ENCODE measurements around the gene PHF10.

DNA sequence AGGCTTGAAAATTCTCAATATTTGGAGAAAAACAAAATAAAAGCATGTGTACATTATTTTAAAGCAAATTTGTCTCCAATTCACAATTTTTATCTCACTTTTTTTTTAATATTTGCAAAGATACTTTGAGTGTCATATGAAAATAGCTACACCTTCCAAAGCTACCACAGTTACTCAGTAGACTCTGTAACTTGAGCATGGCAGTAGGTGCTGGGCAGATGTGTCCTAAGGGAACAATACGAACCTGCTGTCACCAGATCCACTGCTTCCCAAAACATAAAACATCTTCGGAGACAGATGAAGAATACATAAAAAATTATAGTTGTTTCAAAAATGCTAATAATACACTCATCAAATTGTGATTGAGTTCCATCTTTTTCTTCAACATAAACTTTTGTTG is 33.0 kb downstream of the PHF10 start:
- TF ChIP-seq, protein P1, sequence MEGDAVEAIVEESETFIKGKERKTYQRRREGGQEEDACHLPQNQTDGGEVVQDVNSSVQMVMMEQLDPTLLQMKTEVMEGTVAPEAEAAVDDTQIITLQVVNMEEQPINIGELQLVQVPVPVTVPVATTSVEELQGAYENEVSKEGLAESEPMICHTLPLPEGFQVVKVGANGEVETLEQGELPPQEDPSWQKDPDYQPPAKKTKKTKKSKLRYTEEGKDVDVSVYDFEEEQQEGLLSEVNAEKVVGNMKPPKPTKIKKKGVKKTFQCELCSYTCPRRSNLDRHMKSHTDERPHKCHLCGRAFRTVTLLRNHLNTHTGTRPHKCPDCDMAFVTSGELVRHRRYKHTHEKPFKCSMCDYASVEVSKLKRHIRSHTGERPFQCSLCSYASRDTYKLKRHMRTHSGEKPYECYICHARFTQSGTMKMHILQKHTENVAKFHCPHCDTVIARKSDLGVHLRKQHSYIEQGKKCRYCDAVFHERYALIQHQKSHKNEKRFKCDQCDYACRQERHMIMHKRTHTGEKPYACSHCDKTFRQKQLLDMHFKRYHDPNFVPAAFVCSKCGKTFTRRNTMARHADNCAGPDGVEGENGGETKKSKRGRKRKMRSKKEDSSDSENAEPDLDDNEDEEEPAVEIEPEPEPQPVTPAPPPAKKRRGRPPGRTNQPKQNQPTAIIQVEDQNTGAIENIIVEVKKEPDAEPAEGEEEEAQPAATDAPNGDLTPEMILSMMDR (IDR thresholded peaks at IDR 0.05; ENCODE audit: extremely low read depth in 1 of 2, insufficient read depth in 1 of 2, low read depth in 1 of 2, low read length in 2 of 2) = no peak
- TF ChIP-seq POLR2AphosphoS5 (IDR thresholded peaks at IDR 0.05; ENCODE audit: insufficient read depth, low read depth, low read length) = no peak
- no peak for TF ChIP-seq FOS (IDR thresholded peaks at IDR 0.05; ENCODE audit: borderline replicate concordance, insufficient read depth, low read length)
- TF ChIP-seq POLR2A (IDR thresholded peaks at IDR 0.05; ENCODE audit: low read depth, low read length) = no peak
- no peak for TF ChIP-seq EZH2 (IDR thresholded peaks at IDR 0.05; ENCODE audit: borderline replicate concordance, low read depth, low read length, severe bottlenecking)
- TF ChIP-seq, protein P2, sequence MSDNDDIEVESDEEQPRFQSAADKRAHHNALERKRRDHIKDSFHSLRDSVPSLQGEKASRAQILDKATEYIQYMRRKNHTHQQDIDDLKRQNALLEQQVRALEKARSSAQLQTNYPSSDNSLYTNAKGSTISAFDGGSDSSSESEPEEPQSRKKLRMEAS (IDR thresholded peaks at IDR 0.05; ENCODE audit: insufficient read depth, insufficient read length) = no peak
- TF ChIP-seq GATA2 (IDR thresholded peaks at IDR 0.05; ENCODE audit: insufficient read depth, insufficient read length, low read depth, low read length) = no peak
- no peak for TF ChIP-seq MYC (IDR thresholded peaks at IDR 0.05; ENCODE audit: low read depth, low read length)
- TF ChIP-seq JUN (IDR thresholded peaks at IDR 0.05; ENCODE audit: borderline replicate concordance, insufficient read depth, insufficient read length, low read depth) = no peak
